GM12891 (cell line): ENCODE data around the gene CLDN7.

Experiments
- PAX5 ChIP-seq: IDR thresholded peaks from 2 replicates; pipeline ENCODE4 v1.6.1; 2011; ENCODE audit warnings: low read length, moderate library complexity, mild to moderate bottlenecking; ENCODE audit not compliant: insufficient read depth, severe bottlenecking
- POLR2A ChIP-seq: IDR thresholded peaks from 2 replicates; pipeline ENCODE4 v1.6.1; 2011; ENCODE audit warnings: low read depth, low read length, control low read depth
- POLR2AphosphoS5 ChIP-seq: IDR thresholded peaks from 2 replicates; pipeline ENCODE4 v1.6.1; 2011; ENCODE audit warnings: low read depth, low read length, control low read depth
- TAF1 ChIP-seq: IDR thresholded peaks from 2 replicates; pipeline ENCODE4 v1.6.1; 2011; ENCODE audit warnings: low read depth, low read length, control low read depth

- TF ChIP-seq POLR2A (peak; percentile 76), POLR2AphosphoS5 (peak; percentile 60; the same call in 1 of the 2 replicates), TAF1 (peak; percentile 67; the same call in 1 of the 2 replicates), PAX5 (no peak)
Observed at GRCh38 chr17:7219812-7220592, 42.3 kb downstream of the CLDN7 start, which contains the start of the genes ACADVL and DLG4.
